ENCODE data around the gene SAPCD2.

SAPCD2 gene

GRCh38 chr9:137013571-137013940 is 56.8 kb downstream of the SAPCD2 start:
- no peaks in the 10 kb centered on the region for H3K27me3 ChIP-seq (ENCODE audit: insufficient read depth, poor library complexity, severe bottlenecking)
- no peak for DNase-seq (ENCODE audit: low spot score)
- H3K9me3 ChIP-seq (ENCODE audit: severe bottlenecking) = no peaks in the 10 kb centered on the region
- no peak overlapping the region for H3K27ac ChIP-seq (ENCODE audit: poor library complexity, severe bottlenecking)
- H3K4me3 ChIP-seq (ENCODE audit: severe bottlenecking) = no peak overlapping the region
- H3K4me1 ChIP-seq (ENCODE audit: insufficient read depth, poor library complexity, severe bottlenecking) = no peaks in the 10 kb centered on the region
- no peak for ATAC-seq (ENCODE audit: low read depth)
- H3K36me3 ChIP-seq (ENCODE audit: low read depth) = no peaks in the 10 kb centered on the region
- no peak for TF ChIP-seq CTCF (IDR thresholded peaks at IDR 0.05; ENCODE audit: poor library complexity, severe bottlenecking)

GRCh38 chr9:137012694-137013570 is 57.4 kb downstream of the SAPCD2 start:
- DNase-seq (ENCODE audit: low spot score) (no peak), ATAC-seq (ENCODE audit: low read depth) (no peak)
- no peaks in the 10 kb centered on the region for H3K27me3 ChIP-seq (ENCODE audit: insufficient read depth, poor library complexity, severe bottlenecking)
- H3K9me3 ChIP-seq (ENCODE audit: severe bottlenecking) = no peaks in the 10 kb centered on the region
- H3K4me1 ChIP-seq (ENCODE audit: insufficient read depth, poor library complexity, severe bottlenecking) = no peaks in the 10 kb centered on the region
- H3K36me3 ChIP-seq (ENCODE audit: low read depth) = no peaks in the 10 kb centered on the region
- TF ChIP-seq CTCF (IDR thresholded peaks at IDR 0.05; ENCODE audit: poor library complexity, severe bottlenecking) = no peak
- H3K27ac ChIP-seq (ENCODE audit: poor library complexity, severe bottlenecking) = no peak overlapping the region
- H3K4me3 ChIP-seq (ENCODE audit: severe bottlenecking) = no peak overlapping the region
